ENCODE results near the gene TNFRSF12A.

The TNFRSF12A gene

DNA sequence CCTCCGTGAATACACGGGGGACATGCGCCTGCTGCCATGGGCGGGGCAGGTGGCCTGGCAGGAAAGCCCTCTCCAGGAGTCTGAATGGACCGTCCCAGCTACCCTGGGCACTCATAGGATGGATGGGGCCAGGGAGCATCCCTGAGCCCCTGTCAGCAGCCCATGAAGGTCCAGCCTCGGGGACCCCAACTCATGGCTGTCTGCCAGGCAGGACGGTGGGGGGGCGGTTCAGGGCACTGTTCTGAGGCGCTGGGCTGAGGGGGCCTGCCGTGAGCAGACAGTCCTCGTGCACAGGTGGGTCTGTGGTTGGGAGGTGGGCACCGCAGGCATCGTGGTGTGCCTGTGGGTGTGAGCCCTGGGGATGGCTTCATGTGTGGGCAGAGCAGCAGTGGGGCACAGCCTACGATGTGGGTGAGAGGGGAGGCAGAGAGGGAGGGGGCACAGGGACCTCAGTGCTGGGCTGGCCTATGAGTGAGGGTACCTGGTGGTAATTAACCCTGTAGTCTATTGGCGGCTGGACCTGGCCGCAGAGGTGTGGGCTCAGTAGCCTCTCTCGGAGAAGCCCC lies 33.5 kb upstream of the TNFRSF12A start:
- DNase-seq = no peak

DNA sequence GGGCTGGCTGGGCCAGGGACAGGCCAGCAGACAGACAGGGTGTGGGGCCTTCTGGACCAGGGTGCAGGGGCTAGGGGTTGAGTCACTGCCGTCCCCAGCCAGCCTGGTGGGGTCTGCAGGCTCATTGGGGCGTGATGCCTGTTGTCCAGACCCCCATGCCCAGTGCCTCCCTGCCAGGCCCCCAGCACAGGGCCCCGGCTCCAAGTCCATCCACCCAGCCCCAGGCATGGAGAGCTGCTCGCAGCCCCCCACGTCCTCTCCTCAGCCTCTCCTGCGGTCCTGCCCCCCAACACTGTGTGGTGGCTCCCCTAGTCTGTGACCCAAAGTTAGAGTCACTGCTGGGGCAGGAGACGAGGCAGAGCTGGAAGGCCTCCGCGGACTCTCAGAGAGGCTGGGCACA lies 32.9 kb upstream of the TNFRSF12A start:
- DNase-seq = no peak

DNA sequence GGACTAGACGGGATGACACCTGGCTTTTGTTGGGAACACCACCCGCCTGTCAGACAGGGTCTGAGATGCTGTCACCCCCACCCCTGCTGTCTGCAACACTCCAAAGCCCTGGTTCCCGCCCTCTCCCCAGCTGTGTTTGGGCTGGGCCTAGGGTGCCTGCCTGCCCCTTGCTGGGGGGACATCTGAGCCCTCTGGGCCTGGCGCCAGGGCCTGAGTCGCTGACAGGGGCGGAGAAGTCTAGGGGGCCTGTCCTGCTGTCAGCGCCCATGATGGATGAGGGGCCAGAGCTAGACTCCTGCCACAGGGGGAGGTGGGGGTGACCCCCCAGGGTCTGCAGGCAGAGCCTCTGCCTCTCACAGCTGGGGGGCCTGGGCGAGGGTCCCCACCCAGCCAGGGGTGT lies 32.3 kb upstream of the TNFRSF12A start:
- peak; percentile 59 for DNase-seq

DNA sequence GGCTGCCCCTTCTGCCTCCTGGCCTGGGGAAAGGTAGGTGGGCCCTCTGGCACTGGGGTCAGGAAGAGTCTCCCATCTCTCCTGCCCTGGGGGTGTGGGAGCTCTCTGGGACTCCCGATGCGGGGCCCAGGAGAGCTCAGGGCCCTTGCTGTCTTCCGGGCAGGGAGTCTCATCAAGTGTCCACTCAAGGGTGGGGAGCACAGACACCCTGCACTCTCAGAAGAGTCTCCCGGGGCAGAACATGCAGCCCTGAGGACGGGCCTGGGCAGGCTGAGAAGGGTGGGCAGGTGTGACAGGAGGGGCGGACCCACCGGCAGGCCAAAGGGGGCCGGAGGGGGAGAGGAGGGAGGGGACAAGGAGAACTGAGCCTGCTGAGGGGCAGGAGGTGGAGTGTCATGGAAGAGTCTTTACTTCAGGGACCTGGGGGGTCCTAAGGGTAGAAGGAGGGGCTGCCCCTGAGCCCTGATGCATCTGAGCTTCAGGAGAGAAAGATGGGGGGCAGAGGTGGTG lies 31.5 kb upstream of the TNFRSF12A start:
- DNase-seq = no peak

DNA sequence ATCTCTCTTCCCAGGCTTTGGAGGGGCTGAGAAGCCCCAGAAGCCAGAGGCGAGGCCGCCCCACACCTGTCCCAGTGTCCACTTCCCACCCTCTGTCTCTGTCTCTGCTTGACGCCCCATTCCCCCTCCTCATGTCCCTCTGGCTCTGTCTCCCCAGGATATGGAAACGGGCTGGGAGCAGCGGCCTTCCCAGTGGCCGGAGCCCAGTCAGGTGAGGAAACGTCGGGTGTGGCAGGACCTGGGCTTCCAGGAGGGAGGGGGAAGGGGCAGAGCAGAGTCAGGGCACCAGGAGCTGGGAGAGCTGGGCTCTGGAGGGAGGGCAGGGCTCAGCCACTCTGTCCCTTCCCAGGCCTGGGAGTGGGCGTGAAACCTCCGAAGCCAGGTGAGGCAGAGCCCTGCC lies 29.3 kb upstream of the TNFRSF12A start:
- no peak for DNase-seq

DNA sequence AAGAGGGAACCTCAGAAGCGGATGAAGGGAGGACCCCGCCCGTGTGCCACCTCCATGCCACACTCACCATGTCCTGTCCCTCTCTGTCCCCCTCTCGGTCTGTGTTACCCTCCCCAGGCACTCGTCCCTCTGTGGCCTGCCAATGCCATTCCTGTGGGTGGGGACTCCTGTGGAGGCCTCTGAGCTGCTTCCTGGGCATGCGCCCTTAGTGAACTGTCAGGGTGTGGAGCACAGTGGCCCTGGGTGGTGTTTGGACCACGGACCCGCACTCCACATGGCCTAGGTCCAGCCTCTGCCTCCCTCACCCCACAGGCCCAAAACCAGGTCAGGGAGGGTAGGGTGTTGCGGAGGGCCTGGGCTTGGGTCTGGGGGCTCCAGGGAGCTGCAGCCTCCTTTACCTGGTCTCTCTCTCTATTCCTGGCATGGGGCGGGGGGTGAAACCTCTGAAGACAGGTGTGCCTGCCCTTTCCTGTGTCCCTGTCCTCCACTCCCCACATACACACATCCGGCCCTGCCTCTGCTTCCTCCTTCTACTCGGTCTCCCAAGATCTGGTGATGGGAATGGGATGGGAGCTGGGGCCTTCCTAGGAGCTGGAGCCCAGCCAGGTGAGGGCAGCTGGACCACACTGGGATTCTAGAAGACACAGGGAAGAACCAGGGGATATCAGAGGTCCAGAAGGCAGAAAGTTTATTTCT lies 28.5 kb upstream of the TNFRSF12A start:
- DNase-seq = no peak

DNA sequence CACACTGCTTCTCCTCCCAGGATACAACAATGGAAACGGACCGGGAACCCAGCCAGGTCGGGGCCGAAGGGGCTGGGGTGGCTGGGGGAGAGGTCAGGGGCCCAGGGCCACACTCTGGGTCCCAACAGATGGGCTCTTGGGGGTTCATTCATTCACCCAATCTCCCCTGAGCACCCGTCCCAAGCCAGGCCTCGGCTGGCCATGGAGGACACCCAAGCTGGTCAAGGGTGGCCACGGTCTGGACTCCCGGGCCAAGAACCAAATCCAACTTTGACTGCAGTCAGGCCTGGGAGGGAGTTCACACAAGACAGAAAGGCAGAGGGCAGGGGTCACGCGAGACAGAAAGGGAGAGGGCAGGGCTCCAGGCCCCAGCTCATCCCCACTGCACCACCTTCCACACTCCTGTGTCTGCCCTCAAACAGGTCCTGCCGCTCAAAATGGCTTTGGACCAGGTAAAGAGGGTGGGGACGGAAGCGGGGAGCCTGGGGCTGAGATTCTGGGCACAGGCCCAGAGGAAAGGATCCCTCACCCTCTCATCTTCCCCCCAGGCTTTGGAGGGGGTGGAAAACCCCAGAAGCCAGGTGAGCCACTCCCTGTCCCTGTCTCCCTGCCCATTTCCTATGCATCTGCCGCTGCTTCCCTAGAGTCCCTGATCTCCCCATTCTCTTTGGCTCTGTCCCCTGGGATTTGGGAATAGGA lies 27.6 kb upstream of the TNFRSF12A start:
- DNase-seq = no peak

DNA sequence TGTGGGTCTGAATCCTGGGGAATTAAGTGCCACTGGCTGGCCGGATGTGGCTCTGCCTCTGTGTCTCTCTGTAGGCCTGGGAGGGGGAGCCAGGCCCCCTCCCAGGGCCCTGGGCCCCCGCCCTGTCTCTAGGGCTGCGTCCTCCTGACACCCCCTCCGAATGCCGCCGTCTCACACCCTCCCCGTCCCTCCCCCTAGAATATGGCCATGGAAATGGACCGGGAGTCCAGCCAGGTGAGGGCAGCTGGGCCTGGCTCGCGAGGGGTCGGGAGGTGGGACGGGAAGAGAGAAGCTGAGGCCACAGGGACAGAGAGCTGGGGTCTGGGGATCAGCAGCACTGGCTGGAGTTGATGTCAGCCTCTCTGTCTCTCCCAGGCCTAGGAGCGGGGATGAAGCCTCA lies 23.9 kb upstream of the TNFRSF12A start:
- no peak for DNase-seq

DNA sequence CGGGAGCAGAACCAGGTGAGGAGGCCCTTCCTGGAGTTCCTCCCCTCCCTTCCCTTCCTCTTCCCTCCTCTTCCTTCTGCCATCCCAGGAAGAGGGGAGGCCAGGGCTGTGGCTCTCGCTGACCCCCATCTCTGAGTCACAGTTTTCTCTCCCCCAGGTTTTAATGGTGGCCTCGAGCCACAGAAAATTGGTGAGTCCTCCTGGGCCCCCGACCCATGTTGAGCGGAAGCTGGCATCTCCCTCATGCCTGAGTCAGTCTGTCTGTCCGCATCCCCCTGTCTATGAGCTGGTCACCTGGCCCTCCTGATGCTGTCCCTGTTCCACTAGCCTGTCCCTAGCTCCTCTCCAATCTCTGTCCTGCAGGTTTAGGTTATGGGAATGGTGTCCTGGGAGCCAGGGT lies 20.2 kb upstream of the TNFRSF12A start:
- no peak for DNase-seq

DNA sequence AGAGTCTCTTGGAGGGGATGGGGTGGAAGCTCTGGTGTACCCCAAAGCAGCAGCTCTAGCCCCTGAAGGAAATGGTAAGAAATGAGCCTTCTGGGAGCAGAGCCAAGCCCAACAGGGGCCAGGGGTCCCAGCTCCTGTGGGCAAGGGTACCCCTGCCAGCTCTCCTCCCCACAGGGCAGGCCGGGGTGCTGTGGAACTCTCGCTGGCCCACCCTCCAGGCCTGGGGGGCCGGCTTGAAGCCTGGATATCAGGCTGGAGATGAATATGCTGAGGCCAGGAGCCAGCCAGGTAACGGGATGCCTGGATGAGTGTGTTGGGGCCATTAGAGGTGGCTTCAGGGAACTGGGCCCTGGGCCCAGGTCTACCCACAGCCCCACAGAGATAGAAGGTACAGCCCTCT lies 19.6 kb upstream of the TNFRSF12A start:
- DNase-seq = no peak

DNA sequence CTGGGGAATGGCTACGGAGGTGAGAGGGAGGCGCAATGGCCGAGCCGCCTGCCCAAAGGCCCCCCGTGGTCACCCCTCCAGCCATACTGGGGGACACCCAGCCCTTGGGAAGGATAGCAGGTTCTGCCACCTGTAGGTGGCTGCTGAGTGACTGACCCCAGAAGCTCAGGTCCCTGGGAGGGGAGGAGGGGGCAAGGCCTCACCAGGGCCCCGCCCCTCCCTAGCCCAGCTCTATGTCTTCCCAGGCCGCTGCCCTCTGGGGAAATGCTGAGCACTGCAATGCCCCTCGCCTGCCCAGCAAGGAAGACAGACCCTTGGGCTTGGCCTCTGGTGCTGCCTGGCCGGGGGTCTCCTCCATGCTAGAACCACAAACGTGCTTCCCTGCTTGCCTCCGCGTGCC lies 18.9 kb upstream of the TNFRSF12A start:
- DNase-seq = no peak

DNA sequence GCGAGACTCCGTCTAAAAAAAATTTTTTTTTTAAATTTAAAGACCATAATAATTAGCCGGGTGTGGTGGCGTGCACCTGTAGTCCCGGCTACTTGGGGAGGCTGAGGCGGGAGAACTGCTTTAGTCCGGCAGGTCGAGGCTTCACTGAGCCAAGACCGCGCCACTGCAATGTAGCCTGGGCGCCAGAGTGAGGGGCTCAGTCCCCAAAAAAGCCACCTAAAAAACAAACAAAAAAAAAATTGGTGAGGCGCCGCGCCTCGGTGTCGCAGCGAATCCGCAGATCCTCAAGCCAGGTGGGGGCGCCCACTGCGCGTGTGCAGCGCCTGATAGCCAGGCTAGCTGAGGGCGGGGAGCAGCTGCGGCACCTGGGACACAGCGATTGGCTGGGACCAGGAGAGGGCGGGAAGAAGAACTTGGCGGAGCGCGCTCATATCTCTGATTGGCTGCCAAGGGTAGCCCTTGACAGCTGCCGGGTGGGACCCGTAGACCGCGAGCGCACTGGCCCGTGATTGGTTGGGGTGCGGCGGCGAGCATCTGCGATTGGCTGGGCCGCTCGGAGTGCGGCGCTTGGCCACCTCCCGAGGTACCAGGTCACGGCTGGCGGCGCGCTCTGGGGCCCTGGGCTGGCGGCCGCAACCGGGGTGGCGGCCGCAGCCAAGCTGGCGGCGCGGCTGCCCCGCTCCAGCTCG lies 16.4 kb upstream of the TNFRSF12A start:
- peak; percentile 97 for DNase-seq

DNA sequence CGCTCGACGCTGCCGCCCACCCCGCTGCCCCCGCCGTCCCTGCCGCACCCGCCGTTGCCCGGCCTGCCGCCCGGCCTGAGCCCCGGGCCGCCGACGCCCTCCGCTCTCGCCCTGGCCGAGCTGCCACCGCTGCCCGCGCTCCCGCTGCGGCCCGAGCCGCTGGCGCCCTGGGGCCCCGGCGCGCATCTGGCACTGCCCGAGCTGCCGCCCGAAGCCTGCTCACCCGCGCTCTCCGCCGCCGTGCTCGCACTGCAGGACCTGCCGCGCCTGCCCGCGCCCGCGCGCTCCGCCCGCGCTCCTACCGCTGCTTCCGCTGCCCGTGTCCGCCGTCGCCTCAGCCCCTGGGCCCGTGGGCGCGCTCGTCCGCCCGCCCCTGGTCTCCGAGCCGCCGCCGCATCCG lies 15.8 kb upstream of the TNFRSF12A start:
- DNase-seq = no peak

DNA sequence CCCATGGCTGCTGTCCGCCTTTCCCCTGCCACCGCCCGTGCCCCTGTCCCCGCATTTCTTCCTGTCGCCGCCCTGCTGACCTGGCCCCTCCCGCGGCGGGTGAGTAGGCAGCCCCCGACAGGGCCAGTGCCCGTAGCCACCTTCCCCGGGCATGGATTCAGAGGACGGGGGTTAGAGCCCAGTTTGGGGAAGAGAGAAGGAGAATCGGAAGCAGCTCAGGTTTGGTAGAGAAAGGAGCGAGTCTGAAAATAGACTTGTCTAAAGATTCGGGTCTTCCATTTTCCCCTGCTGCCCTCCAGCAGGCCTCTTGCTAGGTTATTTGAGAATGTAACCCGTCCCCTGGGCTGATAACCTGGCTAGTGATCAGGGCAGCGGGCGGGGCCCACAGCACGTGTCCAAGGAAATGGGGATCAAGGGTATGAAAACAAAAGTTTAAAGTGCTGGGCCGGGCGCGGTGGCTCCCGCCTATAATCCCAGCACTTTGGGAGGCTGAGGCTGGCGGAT lies 15.3 kb upstream of the TNFRSF12A start:
- no peak for DNase-seq

DNA sequence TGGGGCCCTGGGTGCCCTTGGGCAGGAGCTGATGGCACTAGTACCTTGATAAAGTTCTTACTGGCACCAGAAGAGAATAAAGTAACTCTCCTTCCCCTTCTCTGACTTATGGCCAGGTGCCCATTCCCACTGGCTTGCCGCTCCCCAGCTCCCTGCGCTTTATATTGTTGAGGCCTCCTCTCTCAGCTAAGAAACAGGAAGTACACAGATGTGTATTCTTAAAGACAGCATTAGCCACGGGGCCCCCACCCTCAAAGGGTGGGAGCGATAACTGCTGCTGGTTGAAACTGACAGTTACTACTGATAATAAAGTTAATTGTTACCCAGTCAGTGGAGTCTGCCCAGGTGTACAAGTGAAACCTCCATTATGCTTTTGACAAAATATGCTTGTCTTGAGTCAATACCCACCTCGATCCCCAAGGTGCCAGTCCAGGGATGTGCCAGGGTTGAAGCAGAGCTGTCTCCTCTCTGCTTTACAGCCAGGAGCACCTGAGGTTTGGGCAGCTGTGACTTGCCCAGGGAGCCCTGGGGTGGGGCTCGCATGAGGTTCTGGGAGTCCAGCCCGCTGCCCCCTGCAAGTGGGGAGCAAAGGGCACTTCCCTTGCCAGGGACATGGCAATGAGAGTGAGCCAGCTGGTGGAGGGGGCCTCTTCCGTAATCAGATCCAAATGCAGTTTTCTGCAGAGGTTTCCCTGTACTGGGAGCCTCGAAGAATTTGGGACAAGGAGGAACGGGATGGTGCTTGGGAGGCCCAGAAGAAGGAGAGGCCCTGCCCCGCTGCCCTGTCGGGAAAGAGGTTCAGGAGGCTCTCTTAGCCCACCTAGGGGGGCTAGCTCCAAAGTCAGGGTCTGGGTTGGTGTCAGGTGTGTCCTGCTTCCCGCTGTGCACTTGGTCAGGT lies 12.9 kb upstream of the TNFRSF12A start:
- no peak for DNase-seq

DNA sequence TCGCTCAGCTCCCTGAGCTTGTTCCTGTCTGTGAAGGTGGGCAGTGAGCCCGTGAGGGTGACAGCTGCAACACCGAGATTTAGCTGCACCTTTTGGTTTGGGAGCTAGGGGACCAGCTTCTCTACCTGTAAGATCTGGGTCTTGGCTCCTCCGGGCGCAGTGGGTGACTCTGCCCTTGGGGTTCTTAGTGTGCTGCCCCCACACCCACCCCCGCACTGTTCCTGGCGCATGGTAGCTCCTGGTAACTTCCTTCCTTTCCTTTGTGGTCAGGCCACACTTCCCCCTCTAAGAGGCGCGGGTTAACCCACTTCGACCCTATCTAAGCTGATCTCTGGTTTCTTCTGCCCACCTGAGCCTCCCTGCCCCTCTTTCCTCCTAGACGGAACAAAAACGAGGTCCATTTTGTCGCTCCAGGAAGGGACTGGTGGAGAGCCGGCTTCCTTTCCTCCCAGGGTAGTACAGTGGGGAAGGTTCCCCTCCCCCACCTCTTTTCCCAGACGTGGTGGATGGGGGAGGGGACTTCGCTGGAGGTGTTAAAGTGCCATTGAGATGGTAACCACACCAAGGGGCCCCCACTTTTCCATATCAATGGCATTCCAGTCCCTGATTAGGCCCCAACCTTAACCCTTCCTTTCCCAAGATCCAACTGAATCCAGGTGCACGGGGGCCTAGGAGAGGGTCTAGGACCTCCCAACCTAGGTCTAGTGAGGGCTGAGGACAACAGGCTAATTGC lies 12.0 kb upstream of the TNFRSF12A start:
- no peak for DNase-seq

DNA sequence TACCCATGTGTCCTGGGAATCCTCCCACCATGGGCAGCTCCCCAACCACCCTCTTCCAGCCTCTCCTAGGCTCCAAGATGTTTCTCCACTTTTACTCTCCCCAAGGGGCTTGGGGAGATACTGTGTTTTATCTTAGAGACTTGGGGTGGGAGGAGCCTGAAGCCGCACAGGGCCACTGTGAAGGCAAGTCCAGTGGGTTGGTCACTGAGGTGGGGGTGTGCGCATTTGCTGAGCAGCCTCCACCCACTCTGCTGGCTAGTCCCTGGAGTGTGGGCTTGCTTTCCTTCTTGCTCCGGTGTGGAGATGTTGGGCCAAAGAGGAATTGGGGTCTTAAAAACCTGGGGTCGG lies 11.5 kb upstream of the TNFRSF12A start:
- DNase-seq = no peak

DNA sequence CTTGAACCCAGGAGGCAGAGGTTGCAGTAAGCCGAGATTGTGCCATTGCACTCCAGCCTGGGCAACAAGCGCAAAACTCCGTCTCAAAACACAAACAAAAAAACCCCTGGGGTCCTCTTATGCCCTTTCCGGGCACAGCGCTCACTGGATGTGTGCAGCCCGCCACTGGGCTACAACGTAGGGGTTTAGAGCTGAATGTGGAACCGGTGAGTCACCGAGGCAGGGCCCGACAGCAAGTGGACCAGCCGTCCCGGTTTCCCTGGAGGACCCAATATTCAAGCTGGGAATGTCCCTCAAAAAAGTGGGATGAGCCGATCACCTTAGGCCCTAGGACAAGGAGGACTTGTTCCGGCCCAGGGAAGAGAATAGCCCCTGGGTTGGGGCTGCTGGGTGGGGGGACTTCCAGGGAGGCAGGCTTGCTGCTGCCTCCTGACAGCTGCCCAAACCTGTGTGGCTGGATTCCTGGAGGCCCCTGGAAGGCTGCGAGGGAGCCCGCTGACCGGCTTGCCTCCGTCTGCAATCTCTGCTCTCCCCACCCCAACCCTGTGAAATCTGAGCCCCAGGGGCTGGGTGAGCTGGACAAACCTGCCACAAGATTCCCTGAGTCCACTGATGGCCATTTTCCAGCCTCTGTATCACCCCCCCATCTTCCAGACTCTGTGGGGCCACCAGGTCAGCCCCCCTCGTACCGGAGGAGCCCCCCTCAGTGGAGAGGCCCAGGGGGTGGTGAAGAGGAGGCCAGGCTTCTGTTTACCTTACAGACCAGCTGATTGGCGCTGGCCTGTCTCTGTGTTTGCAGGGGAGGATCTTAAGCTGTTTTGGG lies 10.4 kb upstream of the TNFRSF12A start:
- no peak for DNase-seq

DNA sequence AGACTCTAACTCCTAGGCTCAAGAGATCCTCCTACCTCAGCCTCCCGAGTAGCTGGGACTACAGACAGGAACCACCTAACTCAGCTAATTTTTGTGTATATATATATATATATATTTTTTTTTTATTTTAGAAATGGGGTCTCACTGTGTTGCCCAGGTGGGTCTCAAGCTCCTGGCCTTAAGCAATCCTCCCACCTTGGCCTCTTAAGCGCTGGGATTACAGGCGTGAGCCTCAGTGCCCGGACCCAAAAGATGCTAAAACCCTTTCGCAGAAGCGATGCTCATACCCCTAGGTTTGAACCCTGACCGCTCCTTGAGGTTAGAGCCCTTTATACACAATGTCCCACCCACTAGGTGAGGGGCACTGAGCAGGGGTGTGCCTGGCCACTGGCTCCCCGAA lies 9.7 kb upstream of the TNFRSF12A start:
- no peak for DNase-seq

DNA sequence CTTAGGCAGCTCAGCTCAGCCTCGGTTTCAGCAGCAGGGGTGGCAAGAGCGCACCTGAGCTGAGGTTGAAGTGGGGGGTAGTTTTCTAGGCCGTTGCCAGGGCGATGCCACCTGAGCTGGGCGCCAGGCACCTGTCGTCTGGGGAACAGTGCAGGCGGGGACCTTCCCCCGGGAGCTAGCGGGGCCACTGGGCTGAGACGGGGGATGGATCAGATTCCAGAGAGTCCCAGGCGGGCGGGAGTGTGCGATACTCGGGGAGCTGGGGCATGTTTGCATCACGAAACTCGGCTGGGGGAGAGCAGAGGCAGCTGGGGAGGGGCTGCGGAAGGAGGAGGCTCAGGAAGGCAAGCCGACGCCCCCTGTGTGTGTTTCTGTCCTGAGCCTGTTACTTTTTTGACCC lies 7.9 kb upstream of the TNFRSF12A start:
- DNase-seq = no peak
